Measurements from ENCODE around the gene DOCK1.
"Not testable (repeated sequence)": the region's sequence is repeated elsewhere in the genome, so short reads cannot be mapped to it uniquely, and the experiment has no call there.

The DOCK1 gene

DNA sequence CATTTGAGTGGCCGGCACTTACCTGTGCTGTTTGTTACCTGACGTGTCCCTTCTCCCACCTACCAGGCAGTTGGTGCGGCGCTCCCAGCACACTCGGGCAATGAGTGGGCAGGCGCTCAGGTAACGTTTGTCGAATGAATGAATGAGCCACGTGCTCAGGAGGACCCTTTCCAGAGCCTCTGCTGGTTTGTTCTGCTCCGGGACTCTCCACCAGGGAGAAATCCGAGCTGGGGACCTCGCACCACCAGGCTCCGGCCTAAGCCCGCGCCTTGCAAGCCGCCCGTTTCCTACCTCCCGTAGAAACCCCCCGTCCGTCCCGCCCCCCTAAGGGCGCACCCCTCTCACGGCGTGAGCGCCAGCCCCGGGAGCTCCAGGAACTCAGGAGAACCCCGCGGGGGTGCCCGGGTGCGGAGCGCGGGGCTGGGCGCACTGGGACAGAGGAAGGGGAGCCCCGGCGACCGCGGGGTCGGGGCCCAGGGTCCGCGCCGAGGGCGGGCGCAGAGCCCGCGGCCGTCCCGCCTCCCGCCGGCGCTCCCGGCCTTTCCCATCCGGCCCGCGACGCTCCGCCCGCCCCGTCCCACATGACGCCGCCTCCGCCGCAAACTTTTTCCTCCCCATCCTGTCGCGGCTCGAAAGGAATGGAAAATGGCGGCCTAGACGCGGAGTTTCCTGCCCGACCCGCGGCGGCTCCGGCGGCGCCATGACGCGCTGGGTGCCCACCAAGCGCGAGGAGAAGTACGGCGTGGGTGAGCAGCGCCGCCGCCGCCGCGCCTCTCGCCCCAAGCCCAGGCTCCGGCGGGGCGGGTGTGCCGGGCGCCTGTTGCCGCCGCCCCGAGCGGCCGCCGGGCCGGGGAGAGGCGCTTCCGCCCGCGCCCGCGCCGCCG is at the start of gene DOCK1:
Gene DOCK1 (plus strand): TSS at position 611 of the 884 bp plus-strand sequence. CDS start 90 bp downstream, at position 701.
- DNase-seq: no peak

DNA sequence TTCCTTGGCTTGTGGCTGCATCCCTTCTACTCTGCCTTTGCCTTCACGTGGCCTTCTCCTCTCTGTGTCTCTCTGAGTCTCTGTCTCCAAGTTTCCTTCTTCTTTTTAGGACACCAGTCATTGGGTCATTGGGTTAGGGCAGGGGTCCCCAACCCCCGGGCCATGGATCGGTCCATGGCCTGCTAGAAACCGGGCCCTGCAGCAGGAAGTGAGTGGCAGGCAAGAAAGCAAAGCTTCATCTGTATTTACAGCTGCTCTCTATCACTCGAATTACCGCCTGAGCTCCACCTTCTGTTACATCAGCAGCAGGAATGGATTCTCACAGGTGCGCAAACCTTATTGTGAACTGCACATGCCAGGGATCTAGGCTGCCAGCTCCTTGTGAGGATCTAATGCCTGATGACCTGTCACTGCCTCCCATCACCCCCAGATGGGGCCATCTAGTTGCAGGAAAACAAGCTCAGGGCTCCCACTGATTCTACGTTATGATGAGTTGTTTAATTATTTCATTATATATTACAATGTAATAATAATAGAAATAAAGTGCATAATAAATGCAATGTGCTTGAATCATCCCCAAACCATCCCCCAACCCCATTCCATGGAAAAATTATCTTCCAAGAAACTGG is 47.9 kb upstream of the DOCK1 start:
- no peak for DNase-seq

DNA sequence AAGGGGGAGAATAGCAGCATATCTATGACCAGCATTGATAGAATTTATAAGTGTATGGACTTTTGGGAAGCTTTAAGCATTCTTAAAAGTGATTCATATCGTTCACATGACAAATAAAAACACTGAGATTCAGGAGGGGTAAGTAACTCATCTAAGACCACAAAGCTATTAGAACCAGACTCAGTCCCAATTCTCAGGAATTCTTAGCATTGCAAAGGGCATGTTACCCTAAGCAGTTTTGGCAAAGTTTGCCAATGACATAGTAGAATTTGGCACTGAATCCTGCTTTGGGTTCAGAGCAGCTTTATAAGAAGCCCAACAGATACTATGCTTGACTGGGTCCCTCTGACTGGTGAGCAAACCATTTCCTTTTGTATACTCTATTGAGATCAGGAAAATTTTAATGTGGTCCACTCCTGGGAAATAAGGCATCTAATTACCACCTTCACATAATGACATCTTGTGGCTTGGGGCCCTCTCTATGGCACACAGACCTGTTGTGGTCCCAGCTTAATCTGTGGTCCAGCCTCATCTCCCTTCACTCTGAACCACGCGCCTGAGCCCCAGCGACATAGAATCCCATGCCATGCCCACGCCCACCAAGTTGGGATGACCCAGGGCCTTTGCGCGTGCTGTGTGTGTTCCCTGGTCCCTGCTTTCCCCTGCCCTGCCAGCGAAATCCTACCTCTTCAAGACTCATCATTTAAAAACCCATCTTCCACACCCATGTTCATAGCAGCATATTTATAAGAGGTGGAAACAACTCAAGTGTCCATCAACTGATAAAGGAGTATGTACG is 37.5 kb upstream of the DOCK1 start:
- no peak for DNase-seq

DNA sequence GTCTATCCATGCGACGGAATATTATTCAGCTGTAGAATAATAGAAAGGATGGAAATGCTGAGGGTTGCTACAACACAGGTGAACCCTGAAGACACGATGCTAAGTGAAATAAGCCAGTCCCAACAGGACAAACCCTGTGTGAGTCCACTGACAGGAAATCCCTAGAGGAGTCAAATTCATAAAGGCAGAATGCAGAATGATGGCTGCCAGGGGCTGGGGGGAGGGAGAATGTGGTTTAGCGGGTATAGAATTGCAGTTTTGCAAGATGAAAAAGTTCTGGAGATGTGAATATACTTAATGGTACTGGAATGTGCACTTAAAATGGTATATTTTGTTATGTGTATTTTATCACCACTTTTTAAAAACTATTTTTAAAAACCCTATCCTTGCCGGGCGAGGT is 36.9 kb upstream of the DOCK1 start:
- no peak for DNase-seq

DNA sequence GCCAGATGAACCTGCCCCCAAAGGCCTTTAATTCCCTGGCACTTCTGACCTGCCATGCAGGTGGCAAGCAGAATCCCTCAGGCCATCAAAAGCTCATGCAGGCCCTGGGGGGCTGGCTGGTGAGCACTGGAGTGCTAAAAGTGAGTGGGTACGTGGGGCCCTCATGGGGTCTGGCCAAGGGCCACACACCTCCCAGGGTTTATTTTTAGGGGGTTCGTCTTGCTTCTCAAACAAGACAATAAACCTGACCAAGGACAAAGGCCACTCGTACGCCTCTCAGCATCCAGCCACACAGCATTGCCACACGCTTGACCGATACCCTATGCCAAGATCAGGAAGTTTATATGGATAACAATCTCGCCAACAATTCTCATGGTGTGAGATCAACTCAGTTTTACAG is 33.1 kb upstream of the DOCK1 start:
- DNase-seq: no peak

DNA sequence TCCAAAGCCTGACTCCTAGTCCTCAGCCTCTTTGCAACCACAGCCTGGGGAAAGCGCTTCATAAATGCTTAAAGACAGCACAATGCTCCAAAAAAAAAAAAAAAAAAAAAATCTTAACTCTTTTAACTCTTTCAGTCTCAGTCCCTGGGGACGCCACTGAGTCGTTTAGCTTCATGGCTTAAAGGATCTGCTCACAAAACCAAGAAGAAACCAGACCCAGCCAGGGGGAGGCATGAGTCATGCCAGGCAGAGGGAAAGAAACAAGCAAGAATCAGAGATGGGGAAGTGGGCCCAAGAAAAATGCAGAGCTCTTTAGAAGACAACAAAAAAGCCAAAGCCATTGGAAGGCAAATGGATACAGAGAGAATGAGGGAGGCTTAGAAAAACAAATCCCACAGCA is 32.5 kb upstream of the DOCK1 start:
- DNase-seq: no peak

DNA sequence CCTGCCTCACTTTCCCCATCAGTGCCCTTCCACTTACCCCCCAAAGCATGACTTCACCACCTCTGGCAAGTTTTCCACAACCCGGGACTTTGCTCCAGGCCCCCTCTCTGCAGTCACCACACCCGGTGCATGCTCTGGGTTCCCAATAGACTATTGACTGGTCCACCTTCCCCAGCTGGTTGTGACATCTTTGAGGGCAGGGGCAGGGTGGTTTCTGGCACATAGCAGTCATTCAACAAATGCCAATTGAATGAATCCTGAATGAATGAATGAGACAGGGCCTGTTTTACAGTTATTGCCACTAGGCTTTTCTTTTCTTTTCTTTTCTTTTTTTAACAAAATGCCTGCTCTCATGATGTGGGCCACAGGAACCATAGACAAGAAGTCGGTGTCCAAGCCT is 28.8 kb upstream of the DOCK1 start:
- no peak for DNase-seq

DNA sequence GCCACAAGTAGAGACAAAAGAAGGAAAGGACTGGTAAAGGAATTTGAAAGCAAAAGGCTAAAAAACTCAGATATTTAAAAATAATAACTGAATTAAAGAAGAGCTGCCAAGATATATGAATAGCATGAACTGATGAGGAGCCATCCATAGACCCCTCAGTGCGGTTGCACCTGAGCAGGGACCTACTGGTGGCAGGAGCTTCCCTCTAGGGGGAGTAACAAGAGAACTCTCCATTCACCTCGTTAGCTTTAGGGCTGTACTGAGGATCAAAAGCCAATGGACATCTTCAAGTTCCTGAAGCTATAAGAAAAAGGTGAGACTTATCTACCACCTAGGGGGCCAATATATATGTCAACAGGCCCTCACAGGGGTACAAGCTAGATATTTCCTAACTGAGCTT is 27.8 kb upstream of the DOCK1 start:
- DNase-seq: no peak

DNA sequence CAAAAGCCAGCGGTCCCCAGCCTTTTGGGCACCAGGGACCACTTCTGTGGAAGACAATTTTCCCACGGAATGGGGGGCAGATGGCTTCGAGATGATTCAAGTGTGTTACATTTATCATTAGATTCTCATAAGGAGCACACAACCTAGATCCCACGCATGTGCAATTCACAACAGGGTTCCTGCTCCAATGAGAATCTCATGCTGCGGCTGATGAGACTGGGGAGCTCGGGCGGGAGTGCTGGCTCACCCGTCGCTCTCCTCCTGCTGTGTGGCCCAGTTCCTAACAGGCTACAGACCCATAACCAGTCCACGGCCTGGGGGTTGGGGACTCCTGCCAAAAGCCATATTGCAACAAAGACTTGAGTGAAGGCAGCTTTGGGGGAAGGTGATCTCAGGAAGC is 26.6 kb upstream of the DOCK1 start:
- no peak for DNase-seq

DNA sequence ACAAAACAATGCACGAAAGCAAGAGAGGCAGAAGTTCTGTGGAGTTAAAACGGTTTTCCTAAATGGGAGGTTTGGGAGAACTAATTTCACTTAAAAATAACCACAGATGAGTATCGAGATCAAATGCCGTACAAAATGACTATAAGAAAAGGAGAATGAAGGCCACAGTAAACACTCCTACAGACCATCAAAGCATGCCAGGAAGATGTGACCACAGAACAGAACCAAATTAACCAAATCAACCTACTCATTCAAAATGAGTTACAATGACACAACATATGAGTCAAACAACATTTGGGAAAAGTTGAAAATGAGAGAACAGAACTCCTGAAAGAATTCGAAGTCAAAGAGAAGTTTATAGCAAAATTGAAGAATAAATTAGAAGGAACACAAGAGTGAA is 24.3 kb upstream of the DOCK1 start:
- DNase-seq: no peak

DNA sequence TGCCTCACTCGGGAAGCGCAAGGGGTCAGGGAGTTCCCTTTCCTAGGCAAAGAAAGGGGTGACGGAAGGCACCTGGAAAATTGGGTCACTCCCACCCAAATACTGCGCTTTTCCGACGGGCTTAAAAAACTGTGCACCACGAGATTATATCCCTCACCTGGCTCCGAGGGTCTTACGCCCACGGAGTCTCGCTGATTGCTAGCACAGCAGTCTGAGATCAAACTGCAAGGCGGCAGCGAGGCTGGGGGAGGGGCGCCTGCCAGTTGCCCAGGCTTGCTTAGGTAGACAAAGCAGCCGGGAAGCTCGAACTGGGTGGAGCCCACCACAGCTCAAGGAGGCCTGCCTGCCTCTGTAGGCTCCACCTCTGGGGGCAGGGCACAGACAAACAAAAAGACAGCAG is 23.2 kb upstream of the DOCK1 start:
- DNase-seq: not testable (repeated sequence)

DNA sequence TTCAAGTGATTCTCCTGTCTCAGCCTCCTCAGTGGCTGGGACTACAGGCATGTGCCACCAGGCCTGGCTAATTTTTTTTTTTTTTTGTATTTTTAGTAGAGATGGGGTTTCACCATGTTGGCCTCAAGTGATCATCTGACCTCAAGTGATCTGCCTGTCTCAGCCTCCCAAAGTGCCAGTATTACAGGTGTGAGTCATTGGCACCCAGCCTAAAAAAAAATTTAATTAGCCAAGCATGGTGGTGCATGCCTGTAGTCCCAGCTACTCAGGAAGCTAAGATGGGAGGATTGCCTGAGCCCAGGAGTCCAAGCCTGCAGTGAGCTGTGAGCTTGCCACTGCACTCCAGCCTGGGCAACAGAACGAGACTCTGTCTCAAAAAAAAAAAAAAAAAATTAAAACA is 16.8 kb upstream of the DOCK1 start:
- not testable (repeated sequence) for DNase-seq

DNA sequence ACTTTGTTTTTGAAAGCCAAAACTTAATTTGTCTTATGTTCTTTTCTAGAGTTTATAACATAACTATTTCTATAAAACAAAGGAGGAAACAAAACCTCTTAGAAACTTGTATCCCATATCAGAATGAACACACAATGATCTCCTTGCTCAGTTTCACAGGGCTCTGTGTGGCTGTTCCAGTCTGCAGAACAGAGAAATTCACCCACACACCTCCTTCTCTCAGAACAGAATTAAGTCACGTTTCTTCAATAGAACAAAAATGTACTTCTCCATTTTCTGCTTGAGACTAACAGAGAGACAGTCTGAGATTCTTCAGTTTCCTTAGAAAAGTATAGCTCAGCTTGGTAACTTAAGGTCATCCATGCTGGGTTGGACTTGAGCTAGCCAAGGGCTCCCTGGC is 15.8 kb upstream of the DOCK1 start:
- no peak for DNase-seq

DNA sequence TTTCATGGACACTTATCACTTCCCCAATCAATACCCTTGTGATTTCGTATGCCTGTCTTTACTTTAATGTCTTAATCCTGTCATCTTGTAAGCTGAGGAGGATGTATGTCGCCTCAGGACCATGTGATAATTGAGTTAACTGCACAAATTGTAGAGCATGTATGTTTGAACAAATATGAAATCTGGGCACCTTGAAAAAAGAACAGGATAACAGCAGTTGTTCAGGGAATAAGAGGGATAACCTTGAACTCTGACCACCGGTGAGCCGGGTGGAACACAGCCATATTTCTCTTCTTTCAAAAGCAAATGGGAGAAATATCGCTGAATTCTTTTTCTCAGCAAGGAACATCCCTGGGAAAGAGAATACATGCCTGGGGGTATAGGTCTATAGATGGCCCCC is 14.4 kb upstream of the DOCK1 start:
- DNase-seq: not testable (repeated sequence)

DNA sequence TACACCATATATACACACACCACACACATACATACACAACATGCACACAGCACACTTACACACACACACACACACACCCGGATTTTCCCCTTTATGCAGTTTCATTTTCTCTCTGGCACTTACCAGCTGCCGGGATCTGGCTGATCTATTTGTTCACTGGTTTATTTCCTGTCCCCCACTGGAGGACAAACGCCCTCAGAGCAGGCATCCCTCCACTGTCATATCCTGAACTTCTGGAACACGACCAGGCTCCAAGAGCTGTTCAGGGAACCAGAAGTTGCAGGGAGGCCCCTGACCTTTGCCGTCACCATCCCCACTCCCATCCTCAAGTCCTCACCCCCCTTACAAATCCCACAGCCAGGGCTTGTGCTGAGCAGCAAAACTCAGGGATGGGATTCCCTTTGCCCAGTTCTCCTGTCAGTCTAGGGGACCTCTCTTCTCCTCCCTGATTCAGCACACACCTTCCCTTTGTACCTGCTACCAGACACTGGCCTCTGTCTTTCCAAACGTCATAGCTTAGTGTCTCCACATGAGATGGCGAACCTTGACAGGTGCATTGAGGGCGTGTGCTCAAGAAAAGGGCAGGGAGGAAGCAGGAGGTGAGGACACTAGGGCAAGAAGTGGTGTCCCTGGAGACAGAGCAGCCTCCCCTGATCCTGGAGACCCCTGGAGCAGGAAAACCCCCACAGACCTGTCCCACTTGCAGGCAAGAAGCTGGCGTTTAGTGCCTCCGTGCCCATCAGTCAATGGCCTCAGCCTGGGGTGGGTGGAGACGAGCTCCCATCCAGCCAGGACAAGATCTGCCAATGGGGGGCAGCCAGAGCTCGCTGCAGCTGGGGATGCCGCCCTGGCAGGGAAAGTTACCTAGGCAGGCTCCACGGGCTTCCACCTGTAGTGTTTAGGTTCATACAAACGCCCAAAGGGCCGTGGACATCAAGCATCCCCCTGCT is 12.7 kb upstream of the DOCK1 start:
- DNase-seq: no peak

DNA sequence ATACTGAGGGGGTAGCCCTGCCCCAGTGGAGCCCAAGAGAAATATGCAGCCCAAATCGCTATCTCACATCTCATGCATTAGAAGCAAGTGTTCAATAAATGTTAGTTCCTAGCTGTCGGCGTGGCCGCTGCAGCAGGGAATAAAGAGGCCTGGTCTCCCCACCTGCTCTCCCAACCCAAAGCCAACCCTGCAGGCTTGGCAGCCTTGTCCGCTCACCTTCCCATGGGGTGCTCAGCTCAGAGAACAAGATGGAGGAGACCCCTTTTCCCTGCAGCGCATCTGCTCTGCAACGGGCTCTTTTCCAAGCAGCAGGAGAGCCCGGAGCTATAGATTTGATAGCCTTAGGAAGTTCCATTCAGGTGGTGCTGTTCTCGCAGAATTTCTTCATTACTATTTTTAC is 12.0 kb upstream of the DOCK1 start:
- no peak for DNase-seq

DNA sequence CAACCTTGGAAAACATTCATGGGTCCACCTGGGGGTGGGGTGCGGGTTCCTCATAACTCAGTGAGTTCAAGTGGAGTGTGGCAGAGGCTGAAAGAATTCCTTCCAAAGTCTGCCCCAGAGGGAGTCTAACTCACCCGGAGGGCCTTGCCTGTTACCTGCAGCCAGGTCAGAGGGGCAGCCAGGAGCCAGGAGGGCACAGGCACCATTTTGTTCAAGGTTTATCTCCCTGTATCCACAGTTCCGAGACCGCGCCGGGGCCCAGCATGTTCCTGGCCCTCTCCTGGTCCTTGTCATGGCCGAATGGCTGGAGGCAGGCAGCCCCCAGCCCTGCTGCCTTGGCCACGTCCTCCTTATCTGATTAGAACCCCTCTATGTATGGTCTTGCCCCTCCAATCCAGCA is 11.4 kb upstream of the DOCK1 start:
- DNase-seq: no peak

DNA sequence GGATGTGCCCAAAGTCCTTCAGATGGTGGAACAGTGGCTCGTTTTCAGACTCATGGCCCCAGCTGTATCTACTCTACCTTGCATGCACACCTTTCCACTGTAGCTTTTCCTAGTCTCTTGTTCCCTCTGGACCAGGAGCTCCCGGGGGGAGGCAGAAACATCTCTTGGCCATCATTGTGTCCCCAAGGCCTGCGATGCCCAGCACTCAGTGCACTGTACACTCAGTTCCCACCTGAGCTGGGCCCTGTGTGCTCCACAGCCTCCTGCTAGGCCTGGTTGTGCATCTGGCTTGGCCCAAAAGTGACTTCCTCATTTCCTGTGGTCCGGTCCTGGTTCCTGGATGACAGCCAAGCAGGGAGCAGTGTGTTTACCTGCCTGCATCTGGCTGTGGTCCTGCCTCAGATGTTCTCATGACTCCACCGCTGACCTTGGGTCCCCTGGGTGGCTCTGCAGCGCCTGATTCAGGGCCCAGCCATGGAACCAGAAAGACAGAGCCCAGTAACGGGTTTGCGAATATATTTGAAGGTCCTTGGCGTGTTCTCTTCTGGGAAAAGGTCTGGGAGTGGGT is 9.9 kb upstream of the DOCK1 start:
- no peak for DNase-seq

DNA sequence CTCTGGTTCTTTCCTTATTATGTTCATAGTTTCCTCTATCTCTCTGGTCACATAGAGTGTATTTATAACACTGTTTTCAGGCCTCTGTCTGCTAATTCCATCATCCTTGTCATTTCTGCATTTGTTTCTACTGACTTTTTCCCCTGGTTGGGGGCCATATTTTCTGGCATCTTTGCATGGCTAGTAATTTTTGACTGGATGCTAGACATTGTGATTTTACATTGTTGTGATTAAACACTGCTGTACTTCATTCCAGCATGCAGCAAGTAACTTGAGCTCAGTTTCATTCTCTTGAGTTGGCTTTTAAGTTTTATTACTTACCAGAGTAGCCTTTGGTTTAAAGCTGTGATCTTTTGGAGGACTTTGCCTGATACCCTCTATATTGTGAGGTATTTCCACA is 6.8 kb upstream of the DOCK1 start:
- no peak for DNase-seq

DNA sequence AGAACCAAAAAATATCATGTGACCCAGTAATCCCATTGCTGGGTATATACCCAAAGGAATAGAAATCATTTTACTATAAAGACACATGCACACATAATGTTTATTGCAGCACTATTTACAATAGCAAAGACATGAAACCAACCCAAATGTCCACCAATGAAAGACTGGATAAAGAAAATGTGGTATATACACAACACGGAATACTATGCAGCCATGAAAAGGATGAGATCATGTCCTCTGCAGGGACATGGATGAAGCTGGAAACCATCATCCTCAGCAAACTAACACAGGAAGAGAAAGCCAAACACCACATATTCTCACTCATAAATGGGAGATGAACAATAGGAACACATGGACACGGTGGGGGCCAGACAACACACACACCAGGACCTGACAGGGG is 5.7 kb upstream of the DOCK1 start:
- DNase-seq: not testable (repeated sequence)

DNA sequence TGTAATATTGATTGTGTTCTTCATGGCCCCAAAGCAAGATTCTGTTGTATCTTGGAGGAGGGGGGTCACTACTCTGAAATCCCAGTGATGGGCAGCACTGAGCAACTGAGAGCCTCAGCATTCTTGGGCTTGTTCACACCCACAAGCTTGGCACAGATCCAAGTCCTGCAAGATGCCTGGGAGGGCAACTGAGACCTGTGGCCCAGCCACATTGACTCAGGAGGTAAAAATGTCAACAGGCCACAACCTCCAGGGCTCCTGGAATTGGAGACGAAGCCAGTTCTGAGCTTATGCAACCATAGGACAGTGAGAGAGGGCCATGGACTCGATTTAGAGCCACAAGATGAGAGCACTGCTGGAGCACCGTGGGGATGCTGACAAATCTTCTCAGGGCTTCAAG is 3.1 kb upstream of the DOCK1 start:
- DNase-seq: no peak

DNA sequence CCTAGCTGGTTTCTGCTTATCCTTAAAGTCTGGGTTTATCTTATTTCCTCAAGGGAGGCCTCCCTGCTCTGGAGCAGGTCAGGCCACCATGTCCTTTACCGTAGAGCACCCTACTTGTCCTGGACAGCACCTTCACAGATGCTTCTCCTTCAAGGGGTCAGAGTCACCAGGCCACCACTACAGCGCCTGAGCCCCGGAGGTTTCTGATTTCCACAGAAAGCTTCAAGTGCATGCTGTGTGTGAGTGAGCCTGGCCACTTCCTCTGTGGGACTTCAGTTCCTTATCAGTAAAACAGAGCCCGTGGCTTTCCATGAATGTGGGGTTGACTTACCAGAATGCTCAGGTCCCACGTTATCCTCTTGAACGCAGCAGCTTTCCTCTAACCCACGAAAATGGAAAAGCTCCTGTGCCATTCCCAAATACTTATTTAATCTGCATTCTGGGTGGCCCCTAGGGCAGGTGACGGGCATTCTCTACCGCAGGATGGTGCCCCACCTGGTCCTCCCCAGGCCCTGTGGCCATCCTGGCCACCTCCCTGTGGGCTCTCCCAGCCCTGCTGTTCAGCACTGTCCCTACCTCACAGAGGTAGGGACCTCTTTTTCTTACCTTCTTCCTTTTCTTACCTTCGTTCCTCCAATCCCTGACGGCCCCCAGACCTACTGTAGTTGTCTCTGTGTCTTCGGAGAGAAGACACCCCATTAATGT is 1.4 kb upstream of the DOCK1 start:
- no peak for DNase-seq

Measured in NCI-H1105 treated with DMSO at 0.1 percent for 48 hours (cell line).